Choroid plexus epithelial cell (primary cell): ENCODE results near the gene LINC01488.
A peak's percentile ranks its signal among the peaks of the same experiment; 100 is the strongest.

ENCODE experiments used
- DNase-seq: peaks from one replicate; pipeline ENCODE4 v3.0.0-alpha.2; 2010; ENCODE audit warnings: low read depth
- H3K4me3 ChIP-seq: 2 replicates; pipeline ENCODE4 v1.5.1; 2011; ENCODE audit warnings: low read depth, mild to moderate bottlenecking, control low read depth, low read length, moderate library complexity
- TF ChIP-seq, protein P1 (sequence below): conservative IDR thresholded peaks from 2 replicates; pipeline ENCODE4 v1.5.1; 2011; ENCODE audit warnings: low read depth, mild to moderate bottlenecking, control low read depth, inconsistent platforms, low read length, moderate library complexity

The LINC01488 gene

DNA sequence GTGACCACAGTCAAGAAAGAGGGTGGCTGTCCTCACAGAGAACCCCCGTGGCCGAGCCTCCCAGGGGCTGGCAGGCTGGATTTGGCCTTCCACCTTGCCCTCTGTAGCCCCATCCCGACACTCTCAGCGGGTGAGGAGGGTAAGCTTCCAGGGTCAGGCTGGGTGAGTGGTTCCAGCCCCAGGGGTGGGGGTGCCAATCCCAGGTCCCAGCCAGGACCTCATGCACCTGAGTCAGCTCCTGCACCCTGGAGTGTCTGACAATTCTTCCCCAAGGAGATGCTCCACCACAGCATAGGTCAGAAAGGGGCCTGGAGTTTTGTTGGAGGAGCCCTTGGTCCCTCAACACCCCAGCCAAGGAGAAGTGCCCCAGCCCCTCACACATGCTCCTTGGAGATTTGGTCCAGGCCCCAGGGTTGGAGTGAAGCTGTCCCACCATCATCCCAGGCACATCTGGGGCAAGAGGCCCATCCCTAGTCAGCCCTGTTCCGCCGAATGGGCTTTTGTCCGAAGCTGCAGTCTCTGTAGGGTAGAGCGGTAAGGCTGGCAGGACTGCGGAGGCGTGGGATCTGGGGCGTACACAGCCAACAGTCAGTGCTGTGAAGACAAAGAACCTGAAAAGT is 8.4 kb downstream of the LINC01488 start:
- TF ChIP-seq, protein P1, sequence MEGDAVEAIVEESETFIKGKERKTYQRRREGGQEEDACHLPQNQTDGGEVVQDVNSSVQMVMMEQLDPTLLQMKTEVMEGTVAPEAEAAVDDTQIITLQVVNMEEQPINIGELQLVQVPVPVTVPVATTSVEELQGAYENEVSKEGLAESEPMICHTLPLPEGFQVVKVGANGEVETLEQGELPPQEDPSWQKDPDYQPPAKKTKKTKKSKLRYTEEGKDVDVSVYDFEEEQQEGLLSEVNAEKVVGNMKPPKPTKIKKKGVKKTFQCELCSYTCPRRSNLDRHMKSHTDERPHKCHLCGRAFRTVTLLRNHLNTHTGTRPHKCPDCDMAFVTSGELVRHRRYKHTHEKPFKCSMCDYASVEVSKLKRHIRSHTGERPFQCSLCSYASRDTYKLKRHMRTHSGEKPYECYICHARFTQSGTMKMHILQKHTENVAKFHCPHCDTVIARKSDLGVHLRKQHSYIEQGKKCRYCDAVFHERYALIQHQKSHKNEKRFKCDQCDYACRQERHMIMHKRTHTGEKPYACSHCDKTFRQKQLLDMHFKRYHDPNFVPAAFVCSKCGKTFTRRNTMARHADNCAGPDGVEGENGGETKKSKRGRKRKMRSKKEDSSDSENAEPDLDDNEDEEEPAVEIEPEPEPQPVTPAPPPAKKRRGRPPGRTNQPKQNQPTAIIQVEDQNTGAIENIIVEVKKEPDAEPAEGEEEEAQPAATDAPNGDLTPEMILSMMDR: no peak
- no peak overlapping the region for H3K4me3 ChIP-seq
- DNase-seq: no peak

DNA sequence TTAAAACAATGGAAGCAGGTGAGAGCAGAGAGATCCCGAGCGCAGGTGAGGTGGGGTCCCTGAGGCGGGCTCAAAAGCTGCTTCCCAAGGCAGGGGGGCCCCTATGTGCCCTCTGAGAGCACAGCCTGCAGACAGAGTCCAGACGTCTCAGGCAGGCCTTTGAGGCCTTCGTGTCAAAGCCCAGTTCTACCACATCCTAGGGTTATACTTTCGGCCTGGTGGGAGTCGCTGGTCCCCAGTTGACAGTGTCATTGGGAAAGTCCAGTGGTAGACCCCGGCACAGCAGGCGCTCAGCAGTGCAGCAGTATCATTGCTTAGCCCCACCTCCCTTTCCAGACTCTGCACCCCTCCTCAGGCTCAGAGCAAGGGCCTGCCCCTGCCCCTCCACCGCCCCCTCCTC is 9.1 kb downstream of the LINC01488 start:
- no peak for DNase-seq
- H3K4me3 ChIP-seq: no peak overlapping the region
- TF ChIP-seq, protein P1: no peak

DNA sequence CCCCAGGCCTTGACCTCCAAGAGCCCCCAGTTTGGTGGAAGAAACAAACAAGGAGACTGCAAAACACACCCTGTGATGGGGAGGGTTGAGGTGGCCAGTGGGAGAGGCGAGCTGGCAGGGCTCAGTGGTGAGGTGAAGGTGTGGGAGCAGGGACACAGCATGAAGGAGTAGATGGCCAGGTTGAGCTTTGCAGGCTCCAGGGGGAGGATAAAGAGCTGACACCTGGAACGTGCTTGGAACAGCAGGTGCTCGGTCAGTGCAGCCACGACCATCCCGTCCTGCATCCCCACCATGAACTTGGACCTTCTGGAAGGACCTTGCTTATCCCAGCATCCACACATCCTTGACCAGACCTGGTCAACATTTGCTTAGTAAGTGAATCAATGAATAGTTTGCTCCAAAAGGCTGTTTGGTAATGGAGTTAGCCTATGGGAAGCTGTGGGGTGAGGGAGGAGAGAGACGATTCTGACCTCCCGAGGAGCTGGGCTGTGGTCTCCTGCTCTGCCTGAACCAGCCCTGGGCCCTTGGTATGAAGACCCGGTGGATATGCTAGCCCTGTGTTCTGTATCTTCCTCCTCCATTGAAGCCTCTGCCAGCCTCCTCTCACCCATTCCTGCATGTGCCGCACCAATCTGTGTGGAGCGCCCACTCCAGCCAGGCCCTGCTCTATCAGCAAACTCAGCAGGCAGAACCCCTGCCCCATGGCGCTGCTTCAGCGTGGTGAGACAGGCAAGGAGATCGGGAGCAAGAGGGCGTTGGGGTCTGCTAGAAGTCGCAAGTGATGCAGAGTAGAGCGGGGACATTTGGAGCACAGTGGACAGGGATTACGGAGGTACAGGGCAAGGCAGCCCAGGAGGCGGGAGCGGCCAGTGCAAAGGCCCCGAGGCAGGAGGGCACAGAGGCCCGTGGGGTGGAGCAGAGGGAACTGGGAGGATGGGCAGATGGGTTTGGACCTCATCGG is 9.9 kb downstream of the LINC01488 start:
- TF ChIP-seq, protein P1: no peak
- no peak overlapping the region for H3K4me3 ChIP-seq
- DNase-seq: no peak

GRCh38 chr11:69492201-69492991 is 10.9 kb downstream of the LINC01488 start:
- peak; percentile 12 for DNase-seq
- no peak overlapping the region for H3K4me3 ChIP-seq
- TF ChIP-seq, protein P1: no peak

- DNase-seq: no peak
- TF ChIP-seq, protein P1: no peak
- no peak overlapping the region for H3K4me3 ChIP-seq
Observed at GRCh38 chr11:69493931-69494821, 12.7 kb downstream of the LINC01488 start.

DNA sequence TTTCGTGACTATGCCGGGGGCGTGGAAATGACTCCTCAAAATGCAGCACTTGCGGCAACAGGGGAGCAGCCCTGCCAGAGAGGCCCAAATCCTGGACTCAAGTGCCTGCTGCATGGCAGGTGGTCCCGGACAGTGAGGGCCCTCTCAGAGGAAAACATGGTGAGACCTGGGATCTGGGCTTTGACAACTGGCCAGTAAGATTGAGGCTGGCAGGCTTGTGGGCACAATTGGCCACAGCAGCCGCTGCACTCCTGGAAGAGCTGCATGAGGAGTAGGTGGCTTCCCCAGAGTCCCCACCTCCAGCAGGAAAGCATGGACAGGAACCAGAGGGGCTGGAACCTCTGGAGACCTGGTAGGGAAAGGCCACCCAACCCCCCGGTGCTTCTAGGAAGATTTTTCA is 13.4 kb downstream of the LINC01488 start:
- H3K4me3 ChIP-seq: no peak overlapping the region
- TF ChIP-seq, protein P1: no peak
- no peak for DNase-seq
